Measurements from ENCODE around the gene ARRDC1.

The ARRDC1 gene

DNA sequence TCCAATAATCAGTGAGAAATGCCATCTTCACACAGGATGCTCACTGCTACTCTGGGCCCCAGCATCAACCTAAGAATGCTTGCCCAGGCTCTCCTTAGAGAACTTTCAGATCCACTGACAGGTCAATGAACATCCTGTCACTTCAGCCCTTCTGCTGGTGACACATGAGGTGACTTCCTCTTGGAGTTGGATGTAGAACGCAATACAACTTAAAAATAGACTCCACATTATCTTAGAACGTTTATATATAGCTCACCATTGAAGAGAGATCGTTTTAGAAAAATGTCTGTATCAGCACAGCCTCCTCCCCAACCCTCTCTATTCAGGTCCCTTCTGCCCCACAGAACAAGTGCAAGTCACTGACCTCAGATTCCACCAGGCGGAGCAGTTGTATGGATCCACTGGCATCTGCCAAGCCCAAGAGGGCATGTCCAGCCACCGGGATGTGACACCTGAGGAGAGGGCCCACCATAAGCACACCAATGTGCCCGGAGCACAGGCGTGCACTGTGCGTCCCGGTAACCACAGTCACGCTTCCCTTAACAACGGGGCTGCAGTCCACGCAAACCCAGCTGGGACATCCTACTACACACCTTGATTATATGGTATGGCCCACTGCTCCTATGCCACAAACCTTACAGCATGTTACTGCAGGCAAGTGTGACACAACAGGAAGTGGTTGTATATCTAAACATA lies 29.6 kb upstream of the ARRDC1 start:
- peaks cover 2% of the 10 kb centered on the region for H3K4me1 ChIP-seq (ENCODE audit: control insufficient read depth, insufficient read depth, low read length)
- H3K9me3 ChIP-seq (ENCODE audit: control insufficient read depth, insufficient read depth, low read length): no peaks in the 10 kb centered on the region
- no peak overlapping the region for H3K9ac ChIP-seq (ENCODE audit: low read depth, low read length)
- H3K4me3 ChIP-seq (ENCODE audit: low read depth, low read length): no peak overlapping the region
- H3K36me3 ChIP-seq (ENCODE audit: control insufficient read depth, insufficient read depth, low read length): peaks cover 36% of the 10 kb centered on the region
- H3K27me3 ChIP-seq (ENCODE audit: control insufficient read depth, insufficient read depth, low read length): no peaks in the 10 kb centered on the region

DNA sequence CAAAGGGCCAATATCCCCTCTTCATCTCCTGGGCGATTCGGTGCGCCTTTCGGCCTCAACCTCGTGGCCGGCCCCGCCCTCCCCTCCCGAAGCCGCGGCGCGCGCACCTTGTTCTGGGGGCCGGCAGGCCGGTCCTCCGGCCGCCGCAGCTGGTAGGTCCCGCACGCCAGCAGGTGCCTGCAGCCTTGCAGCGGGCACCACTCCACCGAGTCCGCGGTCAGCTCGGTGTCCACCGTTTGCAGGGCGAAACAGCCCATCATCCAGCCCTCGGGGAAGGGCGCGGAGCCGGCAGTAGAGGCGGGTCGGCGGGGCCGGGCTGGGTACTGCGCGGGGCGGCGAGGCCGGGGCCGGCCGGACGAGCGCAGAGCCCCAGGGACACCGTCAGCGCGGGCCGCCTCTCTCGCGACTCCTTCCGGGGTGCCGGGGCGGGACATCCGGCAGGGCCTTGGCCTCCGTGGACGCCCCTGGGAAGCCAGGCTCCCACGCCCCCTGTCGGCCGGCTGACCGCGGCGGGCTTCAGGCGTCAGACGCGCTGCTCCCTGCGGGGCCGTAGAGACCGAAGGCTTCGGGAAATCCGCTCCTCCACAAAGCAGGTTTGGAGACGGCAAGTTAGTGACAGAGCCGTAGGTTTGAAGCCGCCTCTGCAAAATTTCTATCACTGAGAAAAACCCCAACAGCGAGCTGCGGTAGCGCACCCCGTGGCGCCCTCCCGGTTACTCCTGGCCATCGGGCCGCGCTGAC lies 26.8 kb upstream of the ARRDC1 start, which contains the start of gene DPH7:
TSS of gene DPH7 (minus strand) at position 408 of the 741 bp plus-strand sequence. CDS start at position 260, 148 bp downstream.
- Histone ChIP-seq H3K4me1 (ENCODE audit: control insufficient read depth, insufficient read depth, low read length) (peaks cover 2% of the 10 kb centered on the region), H3K9me3 (ENCODE audit: control insufficient read depth, insufficient read depth, low read length) (no peaks in the 10 kb centered on the region), H3K9ac (ENCODE audit: low read depth, low read length) (peak within 1 kb of the TSS; percentile 79), H3K36me3 (ENCODE audit: control insufficient read depth, insufficient read depth, low read length) (peaks cover 48% of the 10 kb centered on the region), H3K27me3 (ENCODE audit: control insufficient read depth, insufficient read depth, low read length) (no peaks in the 10 kb centered on the region), H3K4me3 (ENCODE audit: low read depth, low read length) (peak within 1 kb of the TSS; percentile 85)

- Histone ChIP-seq H3K4me1 (ENCODE audit: control insufficient read depth, insufficient read depth, low read length) (peaks cover 2% of the 10 kb centered on the region), H3K27me3 (ENCODE audit: control insufficient read depth, insufficient read depth, low read length) (no peaks in the 10 kb centered on the region), H3K36me3 (ENCODE audit: control insufficient read depth, insufficient read depth, low read length) (peaks cover 49% of the 10 kb centered on the region), H3K9ac (ENCODE audit: low read depth, low read length) (no peak overlapping the region), H3K9me3 (ENCODE audit: control insufficient read depth, insufficient read depth, low read length) (no peaks in the 10 kb centered on the region), H3K4me3 (ENCODE audit: low read depth, low read length) (peak overlapping the region; percentile 49)
Measured at GRCh38 chr9:137579259-137579604, 26.3 kb upstream of the ARRDC1 start.

DNA sequence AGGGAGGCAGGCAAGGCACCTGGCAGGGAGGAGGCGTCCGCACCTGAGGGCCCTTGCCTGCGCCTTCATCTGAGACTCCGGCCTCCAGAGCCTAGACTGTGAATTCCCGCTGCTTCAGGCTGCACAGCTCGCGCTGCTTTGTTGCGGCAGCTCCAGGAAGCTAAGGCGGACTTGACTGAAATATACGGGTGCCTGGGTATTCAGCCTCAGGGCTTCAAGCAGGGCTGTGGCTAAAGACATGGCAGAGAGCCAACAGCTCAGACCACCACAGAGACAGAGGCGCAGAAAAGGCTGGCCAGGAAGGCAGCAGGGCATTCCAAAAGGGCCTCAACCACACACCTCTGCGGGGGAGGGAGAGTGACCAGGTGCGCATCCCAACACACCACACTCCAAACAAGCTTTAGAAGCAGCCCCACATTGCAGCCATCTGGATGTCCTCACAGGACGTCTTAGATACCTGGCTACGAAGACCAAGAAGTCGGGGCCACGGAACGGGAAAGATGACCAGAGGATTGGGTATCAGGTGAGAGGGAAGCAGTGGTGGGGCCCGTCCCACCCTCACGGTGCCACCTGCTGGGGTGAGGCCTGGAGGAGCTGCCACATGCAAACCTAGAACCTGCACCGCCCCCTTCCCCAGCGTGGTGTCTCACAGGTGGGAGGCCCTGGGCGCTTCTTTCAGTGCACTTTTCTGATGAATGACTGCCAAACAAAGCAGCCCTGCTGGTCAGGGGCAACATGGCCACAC lies 25.1 kb upstream of the ARRDC1 start:
- peaks cover 2% of the 10 kb centered on the region for H3K4me1 ChIP-seq (ENCODE audit: control insufficient read depth, insufficient read depth, low read length)
- no peaks in the 10 kb centered on the region for H3K9me3 ChIP-seq (ENCODE audit: control insufficient read depth, insufficient read depth, low read length)
- H3K27me3 ChIP-seq (ENCODE audit: control insufficient read depth, insufficient read depth, low read length): no peaks in the 10 kb centered on the region
- no peak overlapping the region for H3K4me3 ChIP-seq (ENCODE audit: low read depth, low read length)
- H3K36me3 ChIP-seq (ENCODE audit: control insufficient read depth, insufficient read depth, low read length): peaks cover 45% of the 10 kb centered on the region
- H3K9ac ChIP-seq (ENCODE audit: low read depth, low read length): no peak overlapping the region

GRCh38 chr9:137580954-137581322 lies 24.5 kb upstream of the ARRDC1 start:
- H3K27me3 ChIP-seq (ENCODE audit: control insufficient read depth, insufficient read depth, low read length): no peaks in the 10 kb centered on the region
- H3K9me3 ChIP-seq (ENCODE audit: control insufficient read depth, insufficient read depth, low read length): no peaks in the 10 kb centered on the region
- H3K4me1 ChIP-seq (ENCODE audit: control insufficient read depth, insufficient read depth, low read length): peaks cover 2% of the 10 kb centered on the region
- H3K36me3 ChIP-seq (ENCODE audit: control insufficient read depth, insufficient read depth, low read length): peaks cover 43% of the 10 kb centered on the region
- no peak overlapping the region for H3K4me3 ChIP-seq (ENCODE audit: low read depth, low read length)
- peak overlapping the region; percentile 37 for H3K9ac ChIP-seq (ENCODE audit: low read depth, low read length)

GRCh38 chr9:137581361-137582285 lies 23.9 kb upstream of the ARRDC1 start:
- Histone ChIP-seq H3K4me3 (ENCODE audit: low read depth, low read length) (no peak overlapping the region), H3K27me3 (ENCODE audit: control insufficient read depth, insufficient read depth, low read length) (no peaks in the 10 kb centered on the region), H3K36me3 (ENCODE audit: control insufficient read depth, insufficient read depth, low read length) (peaks cover 46% of the 10 kb centered on the region), H3K4me1 (ENCODE audit: control insufficient read depth, insufficient read depth, low read length) (peaks cover 2% of the 10 kb centered on the region), H3K9me3 (ENCODE audit: control insufficient read depth, insufficient read depth, low read length) (no peaks in the 10 kb centered on the region), H3K9ac (ENCODE audit: low read depth, low read length) (peak overlapping the region; percentile 37)

GRCh38 chr9:137582286-137582860 lies 23.1 kb upstream of the ARRDC1 start:
- Histone ChIP-seq H3K4me3 (ENCODE audit: low read depth, low read length) (no peak overlapping the region), H3K36me3 (ENCODE audit: control insufficient read depth, insufficient read depth, low read length) (peaks cover 53% of the 10 kb centered on the region), H3K27me3 (ENCODE audit: control insufficient read depth, insufficient read depth, low read length) (no peaks in the 10 kb centered on the region), H3K4me1 (ENCODE audit: control insufficient read depth, insufficient read depth, low read length) (peaks cover 2% of the 10 kb centered on the region), H3K9me3 (ENCODE audit: control insufficient read depth, insufficient read depth, low read length) (no peaks in the 10 kb centered on the region), H3K9ac (ENCODE audit: low read depth, low read length) (no peak overlapping the region)

DNA sequence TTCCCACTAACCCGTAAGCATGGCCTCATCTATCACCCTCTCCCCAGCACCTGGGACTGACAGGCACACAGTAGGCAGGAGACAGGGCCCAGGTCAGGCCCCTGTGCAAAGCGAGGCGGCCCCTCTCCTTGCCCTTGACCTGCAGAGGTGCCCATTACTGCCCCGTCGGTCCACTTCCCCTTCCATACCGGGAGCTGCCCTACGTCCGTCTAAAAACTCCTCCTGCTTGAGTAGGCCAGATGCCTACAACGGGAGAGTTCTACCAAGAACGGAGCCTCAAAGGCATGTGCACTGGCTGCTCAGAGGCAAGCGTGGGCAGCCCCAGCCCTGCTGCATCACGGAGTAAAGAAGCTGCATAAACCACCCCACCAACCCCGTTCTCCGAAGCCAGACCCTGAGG lies 22.1 kb upstream of the ARRDC1 start:
- Histone ChIP-seq H3K9ac (ENCODE audit: low read depth, low read length) (no peak overlapping the region), H3K27me3 (ENCODE audit: control insufficient read depth, insufficient read depth, low read length) (no peaks in the 10 kb centered on the region), H3K4me1 (ENCODE audit: control insufficient read depth, insufficient read depth, low read length) (peaks cover 2% of the 10 kb centered on the region), H3K4me3 (ENCODE audit: low read depth, low read length) (no peak overlapping the region), H3K36me3 (ENCODE audit: control insufficient read depth, insufficient read depth, low read length) (peaks cover 63% of the 10 kb centered on the region), H3K9me3 (ENCODE audit: control insufficient read depth, insufficient read depth, low read length) (no peaks in the 10 kb centered on the region)

DNA sequence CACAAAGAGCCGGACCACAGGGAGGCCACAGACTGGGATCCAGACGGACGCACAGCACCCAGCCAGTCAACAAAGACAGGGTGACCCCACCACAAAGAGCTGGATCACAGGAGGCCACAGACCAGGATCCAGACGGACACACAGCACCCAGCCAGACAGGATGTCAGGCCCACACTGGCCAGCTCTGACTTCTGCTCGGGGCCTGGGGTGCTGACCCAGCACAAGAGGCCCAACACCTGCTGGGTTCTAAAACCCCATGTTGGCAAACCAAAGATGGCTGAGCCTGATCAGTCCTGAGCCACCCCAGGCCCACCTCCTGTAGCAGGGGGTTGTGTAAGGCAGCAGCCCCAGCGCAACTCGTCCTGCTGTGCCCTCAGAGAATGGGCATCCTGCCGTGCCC lies 21.5 kb upstream of the ARRDC1 start:
- H3K4me1 ChIP-seq (ENCODE audit: control insufficient read depth, insufficient read depth, low read length): peaks cover 2% of the 10 kb centered on the region
- peaks cover 69% of the 10 kb centered on the region for H3K36me3 ChIP-seq (ENCODE audit: control insufficient read depth, insufficient read depth, low read length)
- no peak overlapping the region for H3K4me3 ChIP-seq (ENCODE audit: low read depth, low read length)
- no peak overlapping the region for H3K9ac ChIP-seq (ENCODE audit: low read depth, low read length)
- H3K9me3 ChIP-seq (ENCODE audit: control insufficient read depth, insufficient read depth, low read length): no peaks in the 10 kb centered on the region
- no peaks in the 10 kb centered on the region for H3K27me3 ChIP-seq (ENCODE audit: control insufficient read depth, insufficient read depth, low read length)

GRCh38 chr9:137586854-137587253 lies 18.6 kb upstream of the ARRDC1 start:
- Histone ChIP-seq H3K27me3 (ENCODE audit: control insufficient read depth, insufficient read depth, low read length) (no peaks in the 10 kb centered on the region), H3K36me3 (ENCODE audit: control insufficient read depth, insufficient read depth, low read length) (peaks cover 62% of the 10 kb centered on the region), H3K9ac (ENCODE audit: low read depth, low read length) (no peak overlapping the region), H3K4me1 (ENCODE audit: control insufficient read depth, insufficient read depth, low read length) (peaks cover 3% of the 10 kb centered on the region), H3K4me3 (ENCODE audit: low read depth, low read length) (no peak overlapping the region), H3K9me3 (ENCODE audit: control insufficient read depth, insufficient read depth, low read length) (no peaks in the 10 kb centered on the region)

GRCh38 chr9:137588311-137588710 lies 17.2 kb upstream of the ARRDC1 start:
- H3K36me3 ChIP-seq (ENCODE audit: control insufficient read depth, insufficient read depth, low read length): peaks cover 49% of the 10 kb centered on the region
- H3K4me3 ChIP-seq (ENCODE audit: low read depth, low read length): no peak overlapping the region
- H3K4me1 ChIP-seq (ENCODE audit: control insufficient read depth, insufficient read depth, low read length): peaks cover 3% of the 10 kb centered on the region
- H3K9me3 ChIP-seq (ENCODE audit: control insufficient read depth, insufficient read depth, low read length): no peaks in the 10 kb centered on the region
- peak overlapping the region; percentile 9 for H3K9ac ChIP-seq (ENCODE audit: low read depth, low read length)
- H3K27me3 ChIP-seq (ENCODE audit: control insufficient read depth, insufficient read depth, low read length): no peaks in the 10 kb centered on the region
